ENCODE results near the gene INSRR. TPM values are rescaled to one million over a fixed set of nuclear protein-coding genes. Genes with fewer than 3 reads are reported as not detected.

INSRR gene
- total RNA-seq, 1 experiment from 2014 or later: not detected

DNA sequence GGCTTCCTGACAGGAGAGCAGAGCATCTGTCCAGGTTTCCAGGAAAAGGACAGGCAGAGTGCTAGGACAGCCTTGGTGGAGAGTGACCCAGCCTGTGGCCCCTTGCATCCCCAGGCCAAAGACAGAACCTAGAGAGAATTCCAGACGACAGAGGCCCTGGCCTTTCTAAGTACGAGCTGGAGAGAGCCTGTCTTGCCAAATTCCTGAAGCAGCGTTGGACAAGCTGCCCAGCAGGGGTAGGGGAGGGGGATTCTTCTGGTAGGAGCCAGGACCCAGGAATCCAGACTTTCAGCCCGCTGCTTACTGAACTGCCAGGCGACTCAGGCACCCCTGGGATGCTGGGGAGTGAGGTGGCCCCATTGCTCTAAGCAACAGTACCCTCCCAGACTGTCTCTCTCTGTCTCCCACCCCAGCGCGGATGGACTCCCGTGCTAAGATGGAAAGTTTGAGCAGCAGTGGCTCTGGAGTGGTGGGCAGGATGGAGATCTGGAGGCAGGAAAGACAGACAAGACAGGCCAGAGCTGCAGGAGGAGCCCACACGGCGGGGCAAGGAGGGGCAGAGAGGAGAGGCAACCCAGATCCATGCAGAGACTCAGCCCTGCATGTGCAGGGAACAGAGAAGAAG lies 25.8 kb upstream of the INSRR start:
- Histone ChIP-seq H3K9me3 (no peaks in the 10 kb centered on the region), H3K4me1 (no peaks in the 10 kb centered on the region), H3K4me3 (ENCODE audit: low read depth, low read length) (no peak overlapping the region), H3K27me3 (replicated peaks; ENCODE audit: control insufficient read depth, insufficient read depth, low read length) (no peaks in the 10 kb centered on the region), H3K36me3 (ENCODE audit: control insufficient read depth, insufficient read depth, low read length) (no peaks in the 10 kb centered on the region)
- CTCF ChIA-PET: interaction anchor here (1.0 to 1.7 kb wide), 4 partner anchors 43 to 195 kb away, joined by 3 to 4 read pairs (median 4); no protein-coding TSS in a partner anchor
- no peaks in the 10 kb centered on the region for H3K36me3 Mint-ChIP-seq (ENCODE audit: insufficient read depth, unreplicated experiment)
- intact Hi-C loops (cut with micrococcal nuclease; ENCODE audit: unreplicated experiment): no loop called here
- H3K4me3 Mint-ChIP-seq (ENCODE audit: unreplicated experiment): no peak overlapping the region
- H3K27me3 Mint-ChIP-seq (ENCODE audit: insufficient read depth, unreplicated experiment): peaks cover 11% of the 10 kb centered on the region
- H3K9me3 Mint-ChIP-seq (ENCODE audit: unreplicated experiment): no peaks in the 10 kb centered on the region
- POLR2A ChIA-PET: no interaction called here
- no peaks in the 10 kb centered on the region for H3K4me1 Mint-ChIP-seq (ENCODE audit: low read depth, unreplicated experiment)
- H3K27ac Mint-ChIP-seq (ENCODE audit: unreplicated experiment): no peak overlapping the region
- DNase-seq: no peak
- no peak for TF ChIP-seq CTCF (IDR thresholded peaks at IDR 0.05; ENCODE audit: insufficient read depth in 1 of 2, low read depth in 1 of 2, low read length in 1 of 2, severe bottlenecking in 1 of 2, unreplicated experiment in 1 of 2)
- BruUV-seq (replicated peaks): no TSS peak

DNA sequence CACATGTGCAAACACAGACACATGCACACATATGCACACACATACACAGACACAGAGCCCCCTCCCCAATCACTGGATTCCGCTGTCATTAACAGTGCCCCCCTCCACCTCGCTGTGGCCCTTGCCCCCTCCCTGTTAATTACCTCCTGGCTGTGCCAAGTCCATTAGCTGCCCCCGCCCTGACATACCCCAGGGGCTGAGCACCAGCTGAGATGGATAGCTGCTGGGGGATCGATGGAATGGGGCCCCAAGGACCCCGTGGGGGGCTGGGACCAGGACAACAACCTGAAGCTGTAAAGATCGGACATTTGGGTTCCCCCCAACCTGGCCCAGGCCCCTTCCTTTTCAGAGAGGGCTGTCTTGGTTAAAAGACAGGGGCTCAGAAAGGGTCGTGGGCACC lies 25.0 kb upstream of the INSRR start:
- Histone ChIP-seq H3K36me3 (ENCODE audit: control insufficient read depth, insufficient read depth, low read length) (no peaks in the 10 kb centered on the region), H3K4me1 (no peaks in the 10 kb centered on the region), H3K4me3 (ENCODE audit: low read depth, low read length) (no peak overlapping the region), H3K27me3 (replicated peaks; ENCODE audit: control insufficient read depth, insufficient read depth, low read length) (no peaks in the 10 kb centered on the region), H3K9me3 (no peaks in the 10 kb centered on the region)
- Mint-ChIP-seq H3K4me1 (ENCODE audit: low read depth, unreplicated experiment) (no peaks in the 10 kb centered on the region), H3K27ac (ENCODE audit: unreplicated experiment) (no peak overlapping the region), H3K9me3 (ENCODE audit: unreplicated experiment) (no peaks in the 10 kb centered on the region), H3K27me3 (ENCODE audit: insufficient read depth, unreplicated experiment) (peaks cover 6% of the 10 kb centered on the region), H3K36me3 (ENCODE audit: insufficient read depth, unreplicated experiment) (no peaks in the 10 kb centered on the region), H3K4me3 (ENCODE audit: unreplicated experiment) (no peak overlapping the region)
- POLR2A ChIA-PET: no interaction called here
- no peak for DNase-seq
- CTCF ChIA-PET: interaction anchor here (0.6 to 1.0 kb wide), 2 partner anchors 45 to 177 kb away, joined by 3 read pairs; no protein-coding TSS in a partner anchor
- intact Hi-C loops (cut with micrococcal nuclease; ENCODE audit: unreplicated experiment): no loop called here
- no peak for TF ChIP-seq CTCF (IDR thresholded peaks at IDR 0.05; ENCODE audit: insufficient read depth in 1 of 2, low read depth in 1 of 2, low read length in 1 of 2, severe bottlenecking in 1 of 2, unreplicated experiment in 1 of 2)
- no TSS peak for BruUV-seq (replicated peaks)

DNA sequence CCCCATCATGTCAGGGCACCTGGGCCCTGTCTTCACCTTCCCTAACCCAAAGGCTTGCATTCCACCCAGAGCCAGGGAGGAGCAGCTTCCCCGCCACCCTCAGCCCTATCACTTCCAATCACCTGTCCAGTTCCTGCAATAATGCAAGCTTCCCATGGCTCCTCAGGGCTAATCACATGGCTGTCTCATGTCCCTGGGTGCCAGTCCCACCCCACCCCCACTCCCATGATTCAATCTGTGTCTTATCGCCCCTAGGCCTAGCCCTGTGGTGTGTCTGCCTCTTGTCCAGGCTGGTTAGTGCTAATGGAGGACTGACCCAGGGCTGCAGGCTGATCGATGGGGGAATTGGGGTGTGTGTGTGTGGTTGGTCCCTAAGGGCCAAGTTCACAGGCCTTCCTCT lies 23.6 kb upstream of the INSRR start:
- no peak for TF ChIP-seq CTCF (IDR thresholded peaks at IDR 0.05; ENCODE audit: insufficient read depth in 1 of 2, low read depth in 1 of 2, low read length in 1 of 2, severe bottlenecking in 1 of 2, unreplicated experiment in 1 of 2)
- Mint-ChIP-seq H3K36me3 (ENCODE audit: insufficient read depth, unreplicated experiment) (no peaks in the 10 kb centered on the region), H3K27me3 (ENCODE audit: insufficient read depth, unreplicated experiment) (peaks cover 10% of the 10 kb centered on the region), H3K9me3 (ENCODE audit: unreplicated experiment) (no peaks in the 10 kb centered on the region), H3K4me3 (ENCODE audit: unreplicated experiment) (no peak overlapping the region), H3K4me1 (ENCODE audit: low read depth, unreplicated experiment) (no peaks in the 10 kb centered on the region), H3K27ac (ENCODE audit: unreplicated experiment) (no peak overlapping the region)
- ChIA-PET POLR2A (no interaction called here), CTCF (no interaction called here)
- H3K27me3 ChIP-seq (replicated peaks; ENCODE audit: control insufficient read depth, insufficient read depth, low read length): no peaks in the 10 kb centered on the region
- no peaks in the 10 kb centered on the region for H3K36me3 ChIP-seq (ENCODE audit: control insufficient read depth, insufficient read depth, low read length)
- intact Hi-C loops (cut with micrococcal nuclease; ENCODE audit: unreplicated experiment): no loop called here
- no peaks in the 10 kb centered on the region for H3K9me3 ChIP-seq
- H3K4me1 ChIP-seq: no peaks in the 10 kb centered on the region
- H3K4me3 ChIP-seq (ENCODE audit: low read depth, low read length): no peak overlapping the region
- BruUV-seq (replicated peaks): no TSS peak
- DNase-seq: no peak

Measured in Caco-2 (cell line).